ENCODE data around the gene SIRT5.

DNA sequence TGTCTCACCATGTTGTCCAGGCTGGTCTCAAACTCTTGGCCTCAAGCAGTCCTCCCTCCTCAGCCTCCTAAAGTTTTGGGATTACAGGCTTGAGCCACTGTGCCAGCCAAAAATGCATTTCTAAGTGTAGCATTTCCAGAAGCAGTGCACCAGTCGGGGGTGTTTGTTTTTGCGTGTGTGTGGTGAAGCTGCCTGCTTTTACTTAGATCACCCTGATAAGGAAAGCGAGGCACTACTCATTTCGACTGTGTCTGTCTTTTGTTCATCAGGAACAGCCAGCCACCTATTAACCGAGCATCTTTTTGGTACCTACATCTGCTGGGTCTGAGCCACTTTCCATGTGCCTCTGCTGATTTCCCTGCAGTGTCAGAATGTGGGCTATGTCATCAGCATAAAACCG is 18.7 kb downstream of the SIRT5 start:
- TF ChIP-seq, protein P1, sequence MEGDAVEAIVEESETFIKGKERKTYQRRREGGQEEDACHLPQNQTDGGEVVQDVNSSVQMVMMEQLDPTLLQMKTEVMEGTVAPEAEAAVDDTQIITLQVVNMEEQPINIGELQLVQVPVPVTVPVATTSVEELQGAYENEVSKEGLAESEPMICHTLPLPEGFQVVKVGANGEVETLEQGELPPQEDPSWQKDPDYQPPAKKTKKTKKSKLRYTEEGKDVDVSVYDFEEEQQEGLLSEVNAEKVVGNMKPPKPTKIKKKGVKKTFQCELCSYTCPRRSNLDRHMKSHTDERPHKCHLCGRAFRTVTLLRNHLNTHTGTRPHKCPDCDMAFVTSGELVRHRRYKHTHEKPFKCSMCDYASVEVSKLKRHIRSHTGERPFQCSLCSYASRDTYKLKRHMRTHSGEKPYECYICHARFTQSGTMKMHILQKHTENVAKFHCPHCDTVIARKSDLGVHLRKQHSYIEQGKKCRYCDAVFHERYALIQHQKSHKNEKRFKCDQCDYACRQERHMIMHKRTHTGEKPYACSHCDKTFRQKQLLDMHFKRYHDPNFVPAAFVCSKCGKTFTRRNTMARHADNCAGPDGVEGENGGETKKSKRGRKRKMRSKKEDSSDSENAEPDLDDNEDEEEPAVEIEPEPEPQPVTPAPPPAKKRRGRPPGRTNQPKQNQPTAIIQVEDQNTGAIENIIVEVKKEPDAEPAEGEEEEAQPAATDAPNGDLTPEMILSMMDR (IDR thresholded peaks at IDR 0.05) = no peak
- no peak for TF ChIP-seq POLR2AphosphoS5 (IDR thresholded peaks at IDR 0.05)
